Keratinocyte (primary cell): ENCODE data around the gene TTC9. TPM values are rescaled to one million over a fixed set of nuclear protein-coding genes. Genes with fewer than 3 reads are reported as not detected.

Experiments
- DNase-seq: peaks from one replicate; pipeline ENCODE4 v3.0.0-alpha.2; 2011; ENCODE audit warnings: low read depth, missing footprints, low spot score
- FAIRE-seq: peaks from 2 replicates; lab custom pipeline; 2011; peaks lifted over from hg19 to GRCh38; lab: Jason Lieb, UNC
- H2AFZ ChIP-seq: 2 replicates; pipeline ENCODE4 v1.6.0; 2012; ENCODE audit warnings: low read length, control low read depth, inconsistent platforms; ENCODE audit not compliant: control insufficient read depth
- H3K27ac ChIP-seq: 2 replicates; pipeline ENCODE4 v1.5.1; 2011; ENCODE audit warnings: low read length; ENCODE audit not compliant: control insufficient read depth, insufficient read depth
- H3K27me3 ChIP-seq: 3 replicates; pipeline ENCODE4 v1.6.0; 2011; ENCODE audit warnings: low read length; ENCODE audit not compliant: control insufficient read depth, insufficient read depth; ENCODE audit errors: extremely low read depth
- H3K36me3 ChIP-seq, 2 experiments: 2 replicates in 1 of 2; 3 replicates in 1 of 2; pipeline ENCODE4 v1.5.1; 2011; ENCODE audit warnings: low read length in 2 of 2, mild to moderate bottlenecking in 1 of 2; ENCODE audit not compliant: control insufficient read depth in 2 of 2, insufficient read depth in 2 of 2; ENCODE audit errors: extremely low read depth in 1 of 2
- H3K4me1 ChIP-seq: 3 replicates; pipeline ENCODE4 v1.5.1; 2011; ENCODE audit warnings: low read length; ENCODE audit not compliant: control insufficient read depth, insufficient read depth; ENCODE audit errors: extremely low read depth
- H3K4me2 ChIP-seq: 3 replicates; pipeline ENCODE4 v1.6.0; 2011; ENCODE audit warnings: low read depth, low read length; ENCODE audit not compliant: control insufficient read depth, insufficient read depth; ENCODE audit errors: extremely low read depth
- H3K4me3 ChIP-seq, 3 experiments: fragments of 200-600 bp in 1 of 3; sonication (generic) in 1 of 3; 2 replicates in 2 of 3; 3 replicates in 1 of 3; pipeline ENCODE4 v1.5.1; 2011 to 2016; ENCODE audit warnings: low read length in 3 of 3, mild to moderate bottlenecking in 3 of 3, control low read depth in 2 of 3, inconsistent platforms in 1 of 3, low read depth in 1 of 3, mixed read lengths in 1 of 3, mixed run types in 1 of 3, moderate library complexity in 1 of 3; ENCODE audit not compliant: control insufficient read depth in 2 of 3, insufficient read depth in 2 of 3; ENCODE audit errors: extremely low read depth in 1 of 3
- H3K79me2 ChIP-seq: 2 replicates; pipeline ENCODE4 v1.6.0; 2012; ENCODE audit warnings: low read length; ENCODE audit not compliant: control insufficient read depth, insufficient read depth
- H3K9ac ChIP-seq: 3 replicates; pipeline ENCODE4 v1.6.0; 2011; ENCODE audit warnings: low read length; ENCODE audit not compliant: control insufficient read depth, insufficient read depth; ENCODE audit errors: extremely low read depth
- H3K9me1 ChIP-seq: 3 replicates; pipeline ENCODE4 v1.6.0; 2011; ENCODE audit warnings: low read length; ENCODE audit not compliant: control insufficient read depth, insufficient read depth; ENCODE audit errors: extremely low read depth
- H3K9me3 ChIP-seq: 2 replicates; pipeline ENCODE4 v1.5.1; 2012; ENCODE audit warnings: low read depth, low read length; ENCODE audit not compliant: control insufficient read depth
- H4K20me1 ChIP-seq: 3 replicates; pipeline ENCODE4 v1.6.0; 2011; ENCODE audit warnings: low read length; ENCODE audit not compliant: control insufficient read depth, insufficient read depth; ENCODE audit errors: extremely low read depth
- EZH2 ChIP-seq: IDR thresholded peaks from one replicate; pipeline ENCODE4 v1.6.1; 2012; ENCODE audit warnings: inconsistent platforms, mild to moderate bottlenecking, low read length, moderate library complexity
- dilution Hi-C: fragments of 300-500 bp; cut with MboI; formaldehyde crosslinking; loops from one replicate; pipeline ENCODE4 v1.7.0; 2020; ENCODE audit warnings: low sequenced_read_pairs; ENCODE audit not compliant: extremely low pct_ligation_motif_present
- polyA plus RNA-seq, 5 experiments: library from polyadenylated mRNA; depleted of rRNA in 3 of 5; stranded (reverse) in 3 of 5; stranded (forward) in 1 of 5; unstranded in 1 of 5; fragments of >200 nt; gene quantifications; 1 replicate in 1 of 5; 2 replicates in 3 of 5; 3 replicates in 1 of 5; pipeline versions ENCODE4 v1.2.1 to v1.2.3, GENCODE V29; 2011 to 2012; ENCODE audit warnings: missing spikeins in 2 of 5, low read depth in 1 of 5, low replicate concordance in 1 of 5
- TF ChIP-seq, protein P1 (sequence below), 3 experiments: IDR thresholded peaks in 1 of 3; conservative IDR thresholded peaks in 1 of 3; optimal IDR thresholded peaks in 1 of 3; 2 replicates in 2 of 3; 3 replicates in 1 of 3; pipeline versions ENCODE3 to v1.5.1; 2011; ENCODE audit warnings: low read length in 3 of 3, mild to moderate bottlenecking in 3 of 3, moderate library complexity in 2 of 3, control low read depth in 1 of 3, inconsistent platforms in 1 of 3; ENCODE audit not compliant: insufficient read depth in 2 of 3; ENCODE audit errors: extremely low read depth in 1 of 3

Gene TTC9
- polyA plus RNA-seq, 1 donor (not counting 4 experiments of a cell fraction or from before 2014, with no cell fraction given), result 0.59 TPM

GRCh38 chr14:70692210-70692609 is 50.5 kb downstream of the TTC9 start:
- no peak overlapping the region for H2AFZ ChIP-seq
- no peak overlapping the region for H3K9ac ChIP-seq
- H3K4me1 ChIP-seq, result no peaks in the 10 kb centered on the region
- no peaks in the 10 kb centered on the region for H3K9me3 ChIP-seq
- no peaks in the 10 kb centered on the region for H3K27me3 ChIP-seq
- no peaks in the 10 kb centered on the region for H3K79me2 ChIP-seq
- H4K20me1 ChIP-seq, result no peaks in the 10 kb centered on the region
- FAIRE-seq, result no peak
- no peaks in the 10 kb centered on the region for H3K9me1 ChIP-seq
- DNase-seq, result no peak
- no peaks in the 10 kb centered on the region for H3K36me3 ChIP-seq
- no peak overlapping the region for H3K27ac ChIP-seq
- dilution Hi-C loops, result no loop called here
- H3K4me2 ChIP-seq, result no peak overlapping the region
- TF ChIP-seq, protein P1, sequence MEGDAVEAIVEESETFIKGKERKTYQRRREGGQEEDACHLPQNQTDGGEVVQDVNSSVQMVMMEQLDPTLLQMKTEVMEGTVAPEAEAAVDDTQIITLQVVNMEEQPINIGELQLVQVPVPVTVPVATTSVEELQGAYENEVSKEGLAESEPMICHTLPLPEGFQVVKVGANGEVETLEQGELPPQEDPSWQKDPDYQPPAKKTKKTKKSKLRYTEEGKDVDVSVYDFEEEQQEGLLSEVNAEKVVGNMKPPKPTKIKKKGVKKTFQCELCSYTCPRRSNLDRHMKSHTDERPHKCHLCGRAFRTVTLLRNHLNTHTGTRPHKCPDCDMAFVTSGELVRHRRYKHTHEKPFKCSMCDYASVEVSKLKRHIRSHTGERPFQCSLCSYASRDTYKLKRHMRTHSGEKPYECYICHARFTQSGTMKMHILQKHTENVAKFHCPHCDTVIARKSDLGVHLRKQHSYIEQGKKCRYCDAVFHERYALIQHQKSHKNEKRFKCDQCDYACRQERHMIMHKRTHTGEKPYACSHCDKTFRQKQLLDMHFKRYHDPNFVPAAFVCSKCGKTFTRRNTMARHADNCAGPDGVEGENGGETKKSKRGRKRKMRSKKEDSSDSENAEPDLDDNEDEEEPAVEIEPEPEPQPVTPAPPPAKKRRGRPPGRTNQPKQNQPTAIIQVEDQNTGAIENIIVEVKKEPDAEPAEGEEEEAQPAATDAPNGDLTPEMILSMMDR (optimal IDR thresholded peaks at IDR 0.05 in 1 of 3, IDR thresholded peaks at IDR 0.05 in 1 of 3, conservative IDR thresholded peaks at IDR 0.05 in 1 of 3; ENCODE audit: extremely low read depth in 1 of 3, insufficient read depth in 2 of 3, low read length in 3 of 3), result no peak
- no peak for TF ChIP-seq EZH2
- H3K4me3 ChIP-seq, result no peak overlapping the region

DNA sequence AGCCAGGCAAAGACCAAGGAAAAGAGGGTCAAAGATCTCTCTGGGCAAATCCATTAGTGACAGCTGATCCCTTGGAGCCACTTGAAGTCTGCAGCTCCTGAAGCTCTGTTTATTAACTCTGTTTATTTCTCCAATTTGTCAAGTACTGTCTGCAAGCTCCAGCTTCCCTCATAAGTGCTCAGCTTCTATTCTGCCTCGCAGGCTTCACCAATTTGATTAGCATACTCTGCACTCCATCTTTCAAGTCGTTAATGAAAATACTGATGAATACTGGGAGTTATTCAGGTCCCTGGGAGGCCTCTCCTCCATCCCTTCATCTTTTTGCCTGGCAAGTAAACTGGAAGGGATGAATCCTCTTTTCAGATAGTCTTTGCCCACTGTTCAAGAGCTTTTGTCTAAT is 54.3 kb downstream of the TTC9 start:
- no peaks in the 10 kb centered on the region for H3K27me3 ChIP-seq
- dilution Hi-C loops, result no loop called here
- H3K27ac ChIP-seq, result no peak overlapping the region
- DNase-seq (no peak), FAIRE-seq (no peak)
- H3K9me1 ChIP-seq, result no peaks in the 10 kb centered on the region
- peaks cover 13% of the 10 kb centered on the region for H3K4me1 ChIP-seq
- H3K79me2 ChIP-seq, result no peaks in the 10 kb centered on the region
- H4K20me1 ChIP-seq, result no peaks in the 10 kb centered on the region
- no peaks in the 10 kb centered on the region for H3K9me3 ChIP-seq
- no peak overlapping the region for H3K4me3 ChIP-seq
- no peaks in the 10 kb centered on the region for H3K36me3 ChIP-seq
- H2AFZ ChIP-seq, result no peak overlapping the region
- H3K9ac ChIP-seq, result no peak overlapping the region
- no peak overlapping the region for H3K4me2 ChIP-seq
- no peak for TF ChIP-seq EZH2
- TF ChIP-seq, protein P1 (optimal IDR thresholded peaks at IDR 0.05 in 1 of 3, IDR thresholded peaks at IDR 0.05 in 1 of 3, conservative IDR thresholded peaks at IDR 0.05 in 1 of 3; ENCODE audit: extremely low read depth in 1 of 3, insufficient read depth in 2 of 3, low read length in 3 of 3), result no peak
